NCI-H2227 treated with DMSO at 0.1 percent for 48 hours (cell line): ENCODE measurements around the gene SF3A1.

Experiments
- DNase-seq: peaks from one replicate; lab custom pipeline; 2025; lab: John Stamatoyannopoulos, UW

The SF3A1 gene

DNA sequence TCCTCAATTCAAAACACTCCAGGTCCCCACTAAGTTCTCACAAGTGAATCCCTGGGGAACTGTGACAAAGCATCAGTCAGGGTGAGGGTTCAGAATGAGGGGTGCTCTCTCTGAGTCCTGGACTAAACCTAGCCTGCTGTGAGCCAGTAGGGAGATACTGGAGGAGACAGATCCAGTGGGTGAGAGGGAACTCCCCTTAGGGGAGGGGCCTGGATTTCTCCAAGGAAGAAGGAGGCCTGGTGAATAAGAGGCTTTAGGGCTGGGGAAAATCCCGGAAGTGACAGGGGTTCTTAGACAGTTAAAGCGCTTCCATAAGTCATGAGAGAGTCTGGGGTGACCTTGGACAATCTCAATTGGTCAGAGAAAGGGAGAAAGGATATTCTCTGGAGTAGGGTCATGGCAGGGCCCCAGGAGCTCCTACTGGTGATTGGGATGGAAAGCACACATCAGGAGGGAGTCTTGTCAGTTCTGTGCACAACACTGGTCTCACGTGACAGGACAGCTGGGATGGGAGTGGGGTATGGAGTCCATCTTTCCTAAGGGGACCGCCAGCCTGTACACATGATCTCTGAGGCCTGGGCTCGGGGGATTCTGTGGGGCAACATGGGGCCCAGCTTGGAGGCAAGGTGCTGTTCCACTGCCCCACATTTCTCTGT is 31.5 kb downstream of the SF3A1 start:
- no peak for DNase-seq

- no peak for DNase-seq
Measured at GRCh38 chr22:30324014-30324730, 32.5 kb downstream of the SF3A1 start.

- DNase-seq = no peak
Measured at GRCh38 chr22:30323246-30323645, 33.4 kb downstream of the SF3A1 start.

GRCh38 chr22:30321461-30321860 is 35.2 kb downstream of the SF3A1 start:
- DNase-seq = no peak

GRCh38 chr22:30320021-30320556 is 36.6 kb downstream of the SF3A1 start:
- DNase-seq = no peak

DNA sequence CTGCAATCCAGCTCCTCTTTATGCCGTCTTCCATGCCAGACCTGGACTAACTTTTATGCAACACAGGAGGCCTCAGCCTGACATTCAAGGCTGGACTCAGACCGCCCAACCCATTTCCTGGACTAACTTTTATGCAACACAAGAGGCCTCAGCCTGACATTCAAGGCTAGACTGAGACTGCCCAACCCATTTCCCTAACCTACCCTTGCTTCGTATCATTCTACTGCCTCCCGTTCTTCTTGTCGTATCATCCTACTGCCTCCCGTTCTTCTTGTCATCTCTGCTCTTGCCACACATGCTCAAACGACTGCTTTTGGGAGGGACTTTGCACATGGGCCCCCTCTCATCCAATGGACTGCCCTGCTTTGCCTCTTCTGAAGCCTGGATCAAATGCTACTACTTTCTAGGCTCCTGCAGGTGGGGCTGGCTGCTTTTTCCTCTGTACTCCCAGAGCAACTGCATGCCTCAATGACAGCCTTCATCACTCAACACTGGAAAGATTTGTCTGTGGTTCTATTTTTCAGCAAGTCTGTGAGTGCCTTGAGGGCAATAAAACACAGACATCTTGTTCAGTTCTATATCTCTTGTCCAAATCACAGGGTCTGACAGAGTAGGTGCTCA is 37.8 kb downstream of the SF3A1 start:
- no peak for DNase-seq

GRCh38 chr22:30317778-30318177 is 38.9 kb downstream of the SF3A1 start:
- no peak for DNase-seq

- no peak for DNase-seq
Measured at GRCh38 chr22:30315962-30316576, 40.6 kb downstream of the SF3A1 start.

GRCh38 chr22:30314915-30315314 is 41.8 kb downstream of the SF3A1 start:
- DNase-seq = no peak

DNA sequence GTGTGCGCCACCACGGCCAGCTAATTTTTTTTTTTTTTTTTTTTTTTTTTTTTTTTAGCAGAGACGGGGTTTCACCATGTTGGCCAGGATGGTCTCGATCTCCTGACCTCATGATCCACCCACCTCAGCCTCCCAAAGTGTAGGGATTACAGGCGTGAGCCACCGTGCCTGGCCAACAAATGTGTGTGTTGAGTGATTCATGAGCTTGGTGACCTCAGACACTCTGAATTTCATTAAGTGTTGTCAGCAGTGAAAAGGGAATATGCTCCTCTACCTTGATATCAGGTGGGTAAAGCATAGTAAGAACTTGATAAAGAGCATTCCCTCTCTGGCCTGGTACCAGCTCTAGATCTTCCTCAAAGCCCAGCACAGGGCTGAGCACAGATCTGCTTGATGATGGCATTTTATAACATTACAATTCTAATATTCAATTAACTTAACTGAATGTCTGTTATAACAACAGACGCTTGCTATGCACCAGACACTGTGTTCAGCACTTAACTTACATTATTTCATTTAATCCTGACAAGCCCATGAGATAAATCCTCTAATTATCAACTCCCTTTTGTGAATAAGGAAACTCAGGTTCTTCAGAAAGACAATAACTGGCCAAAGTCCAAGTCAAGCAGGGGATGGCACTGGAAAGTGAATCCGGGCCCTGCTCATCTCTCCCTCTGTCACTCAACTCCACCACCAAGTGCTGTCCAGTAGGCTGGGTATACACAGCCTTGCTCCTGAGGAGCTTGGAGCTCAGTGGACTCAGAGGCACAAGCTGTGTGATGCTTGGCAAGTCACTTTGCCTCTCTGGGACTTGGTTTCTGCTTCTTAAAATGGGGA is 42.9 kb downstream of the SF3A1 start:
- no peak for DNase-seq

DNA sequence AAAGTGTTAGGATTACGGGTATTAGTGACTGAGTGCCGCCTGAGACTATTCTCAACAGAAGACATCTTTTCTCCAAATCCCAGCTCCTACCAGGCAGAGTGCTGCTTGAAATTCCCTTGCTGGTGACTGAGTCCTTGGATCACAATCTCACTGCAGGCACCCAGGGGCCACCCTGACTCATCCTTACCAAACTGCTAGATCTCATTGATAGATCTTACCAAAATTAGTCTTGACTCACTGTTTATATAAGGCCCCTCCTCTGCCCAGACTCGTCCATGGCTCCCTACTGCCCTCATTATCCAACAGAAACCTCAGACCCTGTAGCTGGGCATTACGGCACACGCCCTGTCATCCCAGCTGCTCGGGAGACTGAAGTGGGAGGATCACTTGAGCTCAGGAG is 44.6 kb downstream of the SF3A1 start:
- no peak for DNase-seq

DNA sequence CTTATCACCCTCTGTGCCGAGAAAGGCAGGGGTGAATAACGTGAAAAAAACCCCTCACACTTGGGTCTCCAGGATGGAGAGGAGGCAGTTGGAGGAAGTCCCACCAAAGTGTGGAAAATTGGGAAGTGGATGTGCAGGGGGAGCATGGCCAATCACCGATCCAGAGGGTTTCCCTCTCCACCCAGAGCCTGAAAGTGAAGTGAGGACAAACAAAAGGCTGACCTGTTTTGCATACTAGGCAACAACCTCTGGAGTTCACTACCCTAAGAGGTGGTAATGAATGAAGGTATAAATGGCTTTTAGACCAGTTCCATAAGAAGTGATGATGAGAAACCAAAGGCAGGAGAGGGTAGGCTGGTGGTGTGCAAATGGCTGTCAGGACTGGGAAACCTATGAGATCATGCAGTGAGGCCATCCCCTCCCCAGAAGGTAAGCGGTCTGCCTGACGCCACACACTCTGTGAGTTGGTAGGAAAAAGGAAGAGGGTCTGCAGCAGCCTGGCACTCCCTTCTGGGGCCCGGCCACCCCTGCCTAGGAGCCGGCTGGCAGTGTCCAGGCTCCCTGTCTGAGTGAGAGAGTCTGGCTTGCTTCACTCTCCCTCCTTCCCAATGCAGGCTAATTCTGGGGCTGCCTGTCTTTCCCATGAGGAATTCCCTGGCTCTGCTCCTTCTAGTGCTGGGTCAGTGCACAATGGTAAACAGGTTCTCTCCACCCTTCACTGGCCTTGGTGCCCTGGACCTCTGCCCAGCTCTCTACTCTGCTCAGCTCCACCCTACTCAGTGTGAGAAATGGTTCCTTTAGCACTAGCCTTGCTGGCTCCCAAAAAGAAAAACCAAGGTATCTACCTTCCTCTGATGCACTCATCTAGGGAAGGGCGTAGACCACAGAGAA is 45.6 kb downstream of the SF3A1 start:
- no peak for DNase-seq

DNA sequence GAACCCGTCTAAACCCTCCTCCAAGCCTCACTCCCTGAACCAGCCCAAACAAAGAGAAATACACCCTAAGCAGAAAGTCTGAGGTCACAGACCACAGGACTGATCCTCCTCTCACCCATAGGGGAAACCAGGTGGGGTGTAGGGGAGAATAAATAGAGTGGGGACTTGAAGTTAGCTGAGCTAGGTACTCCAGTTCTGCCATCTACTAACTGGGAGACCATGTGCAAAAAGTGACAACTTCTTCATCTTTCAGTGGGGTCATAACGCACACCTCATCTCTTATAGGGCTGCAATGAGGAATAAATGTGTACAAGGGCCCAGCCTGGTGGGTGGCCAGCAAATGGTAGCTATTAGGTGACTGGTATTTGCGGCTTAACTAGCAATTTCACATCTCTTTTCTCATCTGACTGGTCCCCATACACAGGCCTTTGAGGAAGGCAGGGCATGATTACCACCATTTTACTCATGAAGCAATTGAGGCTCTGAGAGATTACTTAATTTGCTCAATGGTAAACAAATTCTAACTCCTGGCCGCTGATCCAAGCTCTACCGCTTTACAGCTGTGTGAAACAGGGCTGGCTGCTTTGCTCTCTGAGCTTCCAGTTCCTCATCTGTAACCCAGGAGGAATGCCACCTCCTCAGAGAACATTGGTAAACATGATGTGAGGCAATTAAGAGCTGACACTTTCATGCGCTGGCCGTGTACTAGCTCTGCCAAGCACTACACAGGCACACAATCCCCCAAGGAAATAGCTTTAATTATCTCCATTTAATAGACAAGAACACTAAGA is 46.5 kb downstream of the SF3A1 start:
- DNase-seq = no peak

GRCh38 chr22:30308518-30309230 is 48.0 kb downstream of the SF3A1 start:
- no peak for DNase-seq

- DNase-seq = no peak
Measured at GRCh38 chr22:30308093-30308492, 48.6 kb downstream of the SF3A1 start.

- no peak for DNase-seq
Measured at GRCh38 chr22:30307041-30307574, 49.6 kb downstream of the SF3A1 start.

- DNase-seq = no peak
Measured at GRCh38 chr22:30306627-30307011, 50.1 kb downstream of the SF3A1 start.

DNA sequence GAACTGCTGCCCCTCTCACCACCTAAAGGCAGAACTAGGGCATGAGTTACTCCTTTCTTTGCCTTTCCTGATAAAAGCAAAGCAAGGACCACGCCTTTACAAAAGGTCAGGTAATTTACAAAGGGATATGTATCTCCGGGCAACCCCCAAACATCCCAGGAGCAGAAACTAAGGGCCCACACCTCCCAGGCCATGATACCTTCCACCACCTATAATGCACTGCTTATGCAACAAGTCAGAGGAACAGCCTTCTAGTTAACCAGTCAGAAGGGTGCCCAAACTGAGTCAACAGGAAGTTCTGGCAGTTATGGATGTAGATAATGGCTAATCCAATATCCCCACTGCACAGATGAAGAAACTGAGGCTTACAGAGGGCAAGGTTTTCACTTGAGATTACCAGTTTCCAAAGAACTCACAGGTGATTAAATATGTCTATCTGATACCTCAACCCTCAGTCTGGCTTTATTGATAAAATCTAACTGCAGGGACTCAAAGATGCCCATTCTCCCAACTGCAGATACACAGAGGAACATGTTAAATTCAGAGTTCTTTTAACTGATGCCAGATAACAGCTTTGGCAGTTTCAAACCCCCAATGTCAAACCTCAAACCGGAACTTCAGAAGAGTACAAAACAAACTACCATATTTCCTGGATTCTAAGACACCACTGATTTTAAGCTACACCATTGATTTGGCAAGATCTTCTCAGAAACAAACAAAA is 50.6 kb downstream of the SF3A1 start:
- no peak for DNase-seq
